ENCODE results near the gene POTEF.
"Not testable (repeated sequence)": the region's sequence is repeated elsewhere in the genome, so short reads cannot be mapped to it uniquely, and the experiment has no call there.

Gene POTEF

GRCh38 chr2:130152136-130152815, 23.3 kb upstream of the POTEF start:
- not testable (repeated sequence) for DNase-seq

- DNase-seq: not testable (repeated sequence)
Observed at GRCh38 chr2:130151145-130151512, 22.1 kb upstream of the POTEF start.

GRCh38 chr2:130150181-130151144, 21.4 kb upstream of the POTEF start:
- no peak for DNase-seq

- DNase-seq: not testable (repeated sequence)
Observed at GRCh38 chr2:130148515-130148914, 19.5 kb upstream of the POTEF start.

GRCh38 chr2:130145006-130145414, 16.0 kb upstream of the POTEF start, which contains the start of gene CCDC74B:
CCDC74B (minus strand) TSS chr2:130145112; CDS start chr2:130144996, 116 bp downstream.
- not testable (repeated sequence) for DNase-seq

GRCh38 chr2:130143266-130144039, 14.4 kb upstream of the POTEF start:
- DNase-seq: not testable (repeated sequence)

- DNase-seq: not testable (repeated sequence)
Observed at GRCh38 chr2:130142396-130143265, 13.6 kb upstream of the POTEF start.

GRCh38 chr2:130141645-130142370, 12.8 kb upstream of the POTEF start:
- DNase-seq: not testable (repeated sequence)

GRCh38 chr2:130141002-130141401, 12.0 kb upstream of the POTEF start:
- DNase-seq: not testable (repeated sequence)

- DNase-seq: not testable (repeated sequence)
Observed at GRCh38 chr2:130140516-130140915, 11.5 kb upstream of the POTEF start.

GRCh38 chr2:130139331-130140280, 10.6 kb upstream of the POTEF start:
- DNase-seq: not testable (repeated sequence)

- DNase-seq: not testable (repeated sequence)
Observed at GRCh38 chr2:130138841-130139251, 9.8 kb upstream of the POTEF start.

- not testable (repeated sequence) for DNase-seq
Observed at GRCh38 chr2:130138326-130138725, 9.3 kb upstream of the POTEF start.

- not testable (repeated sequence) for DNase-seq
Observed at GRCh38 chr2:130137118-130137517, 8.1 kb upstream of the POTEF start.

GRCh38 chr2:130136546-130136945, 7.5 kb upstream of the POTEF start:
- DNase-seq: not testable (repeated sequence)

- DNase-seq: no peak
Observed at GRCh38 chr2:130135692-130136541, 6.9 kb upstream of the POTEF start.

- not testable (repeated sequence) for DNase-seq
Observed at GRCh38 chr2:130128464-130128863, 558 bp downstream of the POTEF start.

- not testable (repeated sequence) for DNase-seq
Observed at GRCh38 chr2:130127726-130128125, 1.3 kb downstream of the POTEF start.

- not testable (repeated sequence) for DNase-seq
Observed at GRCh38 chr2:130120924-130121323, 8.1 kb downstream of the POTEF start.
